Erythroblast (primary cell): ENCODE data around the gene KMT2E.

ENCODE experiments used
- GATA1 ChIP-seq: IDR thresholded peaks from 2 replicates; pipeline ENCODE4 v1.6.1; 2011; ENCODE audit warnings: low read depth, mild to moderate bottlenecking, control low read depth, low read length, moderate library complexity
- POLR2A ChIP-seq: IDR thresholded peaks from 2 replicates; pipeline ENCODE4 v1.6.1; 2011; ENCODE audit warnings: mild to moderate bottlenecking, low read length

- TF ChIP-seq POLR2A (no peak), GATA1 (no peak)
Observed at GRCh38 chr7:104979167-104979841, 34.7 kb upstream of the KMT2E start.
